A549 (cell line): ENCODE measurements around the gene PLOD2.

Source experiments
- EP300 ChIP-seq, 2 experiments: fragments of >200 bp; sonication (Bioruptor Twin); formaldehyde crosslinking; IDR thresholded peaks; 2 replicates in 1 of 2; 3 replicates in 1 of 2; pipeline ENCODE4 v1.6.1; 2016 to 2017
- POLR2A ChIP-seq: IDR thresholded peaks from 2 replicates; pipeline ENCODE4 v1.6.1; 2012; ENCODE audit warnings: mild to moderate bottlenecking, low read length
- RAD21 ChIP-seq, 2 experiments: fragments of >200 bp in 1 of 2; sonication (Bioruptor Twin) in 1 of 2; formaldehyde crosslinking in 1 of 2; IDR thresholded peaks in 1 of 2; conservative IDR thresholded peaks in 1 of 2; 2 replicates in 1 of 2; 3 replicates in 1 of 2; pipeline ENCODE4 v1.6.1; 2012 to 2018; ENCODE audit warnings: inconsistent platforms in 1 of 2

GRCh38 chr3:146153429-146153828, 7.6 kb downstream of the PLOD2 start:
- TF ChIP-seq POLR2A (no peak), RAD21 (conservative IDR thresholded peaks at IDR 0.05 in 1 of 2, IDR thresholded peaks at IDR 0.05 in 1 of 2) (no peak), EP300 (IDR thresholded peaks at IDR 0.05) (no peak)
